ENCODE measurements around the gene MYH9.

Gene MYH9

GRCh38 chr22:36316419-36316818 lies 71.3 kb downstream of the MYH9 start:
- no peaks in the 10 kb centered on the region for H3K27me3 ChIP-seq (ENCODE audit: insufficient read depth, low read depth, severe bottlenecking)
- no peak overlapping the region for H3K27ac ChIP-seq
- H3K36me3 ChIP-seq, result peaks cover 63% of the 10 kb centered on the region
- H3K9me3 ChIP-seq (ENCODE audit: severe bottlenecking), result no peaks in the 10 kb centered on the region
- no peak for DNase-seq
- no peak for TF ChIP-seq CTCF (IDR thresholded peaks at IDR 0.05; ENCODE audit: low read depth, low read length)
- H3K4me3 ChIP-seq (ENCODE audit: low read depth, low read length), result no peak overlapping the region

GRCh38 chr22:36315325-36315724 lies 72.4 kb downstream of the MYH9 start:
- Histone ChIP-seq H3K27ac (no peak overlapping the region), H3K36me3 (peaks cover 64% of the 10 kb centered on the region), H3K27me3 (ENCODE audit: insufficient read depth, low read depth, severe bottlenecking) (no peaks in the 10 kb centered on the region), H3K9me3 (ENCODE audit: severe bottlenecking) (no peaks in the 10 kb centered on the region), H3K4me3 (ENCODE audit: low read depth, low read length) (no peak overlapping the region)
- TF ChIP-seq CTCF (IDR thresholded peaks at IDR 0.05; ENCODE audit: low read depth, low read length), result no peak
- no peak for DNase-seq

DNA sequence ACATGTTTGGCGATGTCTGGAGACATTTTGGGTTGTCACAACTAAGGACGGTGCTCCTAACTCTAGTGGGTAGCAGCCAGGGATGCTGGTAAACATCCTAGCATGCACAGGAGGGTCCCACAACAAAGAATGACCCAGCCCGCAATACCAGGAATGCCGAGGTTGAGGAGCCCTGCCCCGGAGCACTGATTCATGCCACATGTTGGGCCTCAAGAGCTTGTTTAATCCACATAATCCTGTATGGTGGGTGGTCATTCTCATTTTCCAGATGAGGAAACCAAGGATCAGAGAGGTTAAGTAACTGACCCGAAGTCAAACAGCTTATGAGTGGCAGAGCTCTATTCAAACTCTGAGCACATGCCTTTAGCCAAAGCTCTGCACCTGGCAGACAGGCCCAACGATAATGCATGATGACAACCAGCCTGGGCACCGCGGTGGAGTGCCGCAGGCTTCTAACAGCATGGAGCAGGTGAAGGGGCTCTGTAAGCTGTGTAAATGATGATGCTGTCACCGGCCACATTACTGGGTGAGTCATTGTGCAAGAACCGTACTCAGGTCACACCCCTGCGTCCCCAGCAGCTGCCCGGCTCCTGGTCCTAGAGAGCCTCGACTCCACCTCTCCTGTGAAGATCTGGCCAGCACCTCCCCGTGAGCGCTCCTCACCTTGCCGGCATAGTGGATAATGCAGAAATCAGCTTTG lies 76.2 kb downstream of the MYH9 start:
- H3K27ac ChIP-seq, result no peak overlapping the region
- peaks cover 60% of the 10 kb centered on the region for H3K36me3 ChIP-seq
- no peak for TF ChIP-seq CTCF (IDR thresholded peaks at IDR 0.05; ENCODE audit: low read depth, low read length)
- H3K9me3 ChIP-seq (ENCODE audit: severe bottlenecking), result no peaks in the 10 kb centered on the region
- no peaks in the 10 kb centered on the region for H3K27me3 ChIP-seq (ENCODE audit: insufficient read depth, low read depth, severe bottlenecking)
- DNase-seq, result no peak
- no peak overlapping the region for H3K4me3 ChIP-seq (ENCODE audit: low read depth, low read length)

- Histone ChIP-seq H3K27me3 (ENCODE audit: insufficient read depth, low read depth, severe bottlenecking) (no peaks in the 10 kb centered on the region), H3K9me3 (ENCODE audit: severe bottlenecking) (no peaks in the 10 kb centered on the region), H3K4me3 (ENCODE audit: low read depth, low read length) (no peak overlapping the region), H3K36me3 (peaks cover 78% of the 10 kb centered on the region), H3K27ac (no peak overlapping the region)
- no peak for DNase-seq
- TF ChIP-seq CTCF (IDR thresholded peaks at IDR 0.05; ENCODE audit: low read depth, low read length), result no peak
These were observed 78.9 kb downstream of the MYH9 start for GRCh38 chr22:36308880-36309279.

DNA sequence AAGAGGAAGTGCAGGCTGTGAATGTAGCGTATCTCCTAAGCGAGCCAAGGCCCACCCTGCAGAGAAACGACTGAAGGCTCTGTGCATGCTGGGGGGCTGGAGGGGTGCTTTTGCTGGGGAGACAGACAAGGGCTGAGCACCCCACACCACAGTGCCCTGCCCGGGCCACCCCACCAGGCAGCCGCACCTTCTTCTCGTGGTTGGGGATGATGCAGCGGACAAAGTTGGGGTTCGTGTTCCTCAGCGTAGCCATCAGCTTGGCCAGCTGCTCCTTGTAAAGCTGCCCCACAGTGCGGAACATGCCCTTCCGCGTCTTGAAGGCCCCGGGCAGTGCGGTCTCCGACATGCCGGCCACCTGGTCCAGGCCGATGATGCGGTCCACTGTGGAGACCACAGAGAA lies 81.5 kb downstream of the MYH9 start:
- no peak for DNase-seq

More for the DNA sequence above, 81.5 kb downstream of the MYH9 start:
- H3K27me3 ChIP-seq (ENCODE audit: insufficient read depth, low read depth, severe bottlenecking), result no peaks in the 10 kb centered on the region
- no peak overlapping the region for H3K4me3 ChIP-seq (ENCODE audit: low read depth, low read length)
- no peak for TF ChIP-seq CTCF (IDR thresholded peaks at IDR 0.05; ENCODE audit: low read depth, low read length)
- no peaks in the 10 kb centered on the region for H3K9me3 ChIP-seq (ENCODE audit: severe bottlenecking)
- H3K36me3 ChIP-seq, result peaks cover 78% of the 10 kb centered on the region
- no peak overlapping the region for H3K27ac ChIP-seq

All from WERI-Rb-1 (cell line).